ENCODE results near the gene CAPS.
"Not testable (repeated sequence)": the region's sequence is repeated elsewhere in the genome, so short reads cannot be mapped to it uniquely, and the experiment has no call there.

Gene CAPS

DNA sequence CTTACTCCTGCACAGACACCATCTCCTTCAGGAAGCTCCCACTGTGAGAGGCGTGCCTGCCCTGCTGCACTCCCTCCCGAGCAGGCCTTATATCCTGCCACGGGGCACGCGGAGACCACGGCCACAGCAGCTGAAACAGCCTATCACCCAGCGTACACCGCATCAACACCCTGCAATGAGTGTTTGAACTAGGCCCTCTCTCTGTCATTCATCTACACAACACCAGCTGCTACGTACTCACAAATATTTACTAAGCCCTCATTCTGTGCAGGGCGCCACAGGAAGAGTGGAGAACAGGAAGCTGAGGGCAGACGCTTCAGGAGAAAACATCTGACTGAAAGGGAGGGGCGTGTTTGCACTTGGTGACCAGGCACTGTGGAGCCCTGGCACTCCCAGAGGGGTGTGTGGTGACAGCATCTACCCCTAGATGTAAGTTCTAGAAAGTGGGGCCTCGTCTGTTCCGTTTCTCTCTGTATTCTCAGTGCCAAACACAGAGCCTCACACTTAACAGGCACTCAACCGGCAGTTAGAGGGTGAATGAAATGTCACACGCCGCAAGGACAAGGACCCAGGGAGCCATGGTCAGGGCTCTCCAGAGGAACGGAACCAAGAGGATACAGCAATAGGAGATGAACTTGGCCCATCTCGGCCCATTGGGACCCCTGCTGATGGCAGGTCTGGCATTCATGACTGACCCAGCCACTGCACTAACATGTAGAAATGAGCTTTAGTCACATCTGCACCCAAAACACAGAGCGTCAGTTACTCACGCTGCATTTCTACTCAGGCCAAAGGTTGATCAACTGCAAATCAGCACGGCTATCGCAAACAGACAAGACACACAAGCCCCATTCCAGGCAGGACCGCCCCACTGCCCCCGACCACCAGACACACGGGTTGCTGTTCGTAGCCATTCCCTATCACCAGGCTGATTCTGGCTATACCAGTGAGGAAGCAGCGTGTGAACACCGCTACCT is 48.2 kb downstream of the CAPS start:
- Histone ChIP-seq H2AFZ (ENCODE audit: low read depth, low read length, severe bottlenecking) (no peak overlapping the region), H3F3A (ENCODE audit: insufficient read depth) (no peaks in the 10 kb centered on the region), H3K79me2 (ENCODE audit: insufficient read depth, low read length) (peaks cover 99% of the 10 kb centered on the region), H3K36me3 (ENCODE audit: low read length) (no peaks in the 10 kb centered on the region), H4K20me1 (ENCODE audit: low read depth, low read length) (peaks cover 27% of the 10 kb centered on the region), H3K27me3 (ENCODE audit: low read length) (no peaks in the 10 kb centered on the region), H3K9me3 (ENCODE audit: insufficient read depth, low read length) (no peaks in the 10 kb centered on the region), H3K9me2 (replicated peaks; ENCODE audit: insufficient read depth, low read length) (no peaks in the 10 kb centered on the region), H3K4me2 (ENCODE audit: low read depth, low read length, poor library complexity, severe bottlenecking) (no peak overlapping the region), H3K27ac (ENCODE audit: low read depth, low read length) (no peak overlapping the region), H3K9ac (ENCODE audit: low read length) (no peak overlapping the region), H3K4me3 (ENCODE audit: insufficient read depth, low read length, poor library complexity, severe bottlenecking) (no peak overlapping the region)
- TF ChIP-seq CTCF (IDR thresholded peaks at IDR 0.05; ENCODE audit: insufficient read depth, low read length, poor library complexity, severe bottlenecking) (no peak), EZH2phosphoT487 (conservative IDR thresholded peaks at IDR 0.05; ENCODE audit: low read length) (no peak)

DNA sequence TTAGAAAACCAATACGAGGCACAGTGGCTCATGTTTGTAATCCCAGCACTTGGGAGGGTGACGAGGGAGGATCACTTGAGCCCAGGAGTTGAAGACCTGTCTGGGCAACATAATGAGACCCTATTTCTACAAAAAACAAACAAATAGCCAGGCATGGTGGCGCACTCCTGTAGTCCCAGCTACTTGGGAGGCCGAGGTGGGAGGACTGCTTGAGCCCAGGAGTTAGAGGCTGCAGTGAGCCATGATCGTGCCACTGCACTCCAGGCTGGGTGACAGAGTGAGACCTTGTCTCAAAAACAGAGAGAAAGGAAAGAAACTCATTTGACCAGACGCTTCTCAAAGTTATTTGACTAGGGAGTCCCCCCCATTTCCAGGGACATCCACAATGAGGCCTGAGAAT is 49.2 kb downstream of the CAPS start:
- H4K20me1 ChIP-seq (ENCODE audit: low read depth, low read length): peaks cover 27% of the 10 kb centered on the region
- not testable (repeated sequence) for H3K9me3 ChIP-seq (ENCODE audit: insufficient read depth, low read length)

DNA sequence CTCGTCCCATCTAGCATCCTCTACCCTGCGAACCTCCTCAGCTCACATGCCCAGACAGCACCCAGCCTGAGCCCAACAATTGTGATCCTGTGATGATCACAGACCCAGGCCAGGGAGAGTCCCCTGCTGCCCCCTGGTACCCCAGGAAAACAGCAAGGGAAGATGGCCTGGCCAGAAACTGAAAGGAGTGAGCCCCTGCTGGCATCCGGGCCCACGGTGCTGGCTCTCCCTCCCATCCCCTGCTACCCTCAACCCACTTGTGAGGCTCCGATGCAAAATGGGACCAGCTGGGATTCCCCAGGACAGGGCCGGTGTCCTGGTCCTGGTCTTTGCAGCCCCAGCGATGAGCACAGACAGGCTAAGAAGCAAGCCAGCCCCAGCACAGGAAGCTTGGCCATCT is 49.8 kb downstream of the CAPS start:
- peaks cover 99% of the 10 kb centered on the region for H3K79me2 ChIP-seq (ENCODE audit: insufficient read depth, low read length)
- H3K9ac ChIP-seq (ENCODE audit: low read length): no peak overlapping the region
- no peak overlapping the region for H3K4me3 ChIP-seq (ENCODE audit: insufficient read depth, low read length, poor library complexity, severe bottlenecking)
- peaks cover 29% of the 10 kb centered on the region for H4K20me1 ChIP-seq (ENCODE audit: low read depth, low read length)
- no peak overlapping the region for H2AFZ ChIP-seq (ENCODE audit: low read depth, low read length, severe bottlenecking)
- no peaks in the 10 kb centered on the region for H3K36me3 ChIP-seq (ENCODE audit: low read length)
- H3K4me2 ChIP-seq (ENCODE audit: low read depth, low read length, poor library complexity, severe bottlenecking): no peak overlapping the region
- H3K9me3 ChIP-seq (ENCODE audit: insufficient read depth, low read length): no peaks in the 10 kb centered on the region
- no peaks in the 10 kb centered on the region for H3K9me2 ChIP-seq (replicated peaks; ENCODE audit: insufficient read depth, low read length)
- no peak overlapping the region for H3K27ac ChIP-seq (ENCODE audit: low read depth, low read length)
- TF ChIP-seq EZH2phosphoT487 (conservative IDR thresholded peaks at IDR 0.05; ENCODE audit: low read length) (no peak), CTCF (IDR thresholded peaks at IDR 0.05; ENCODE audit: insufficient read depth, low read length, poor library complexity, severe bottlenecking) (no peak)
- no peaks in the 10 kb centered on the region for H3F3A ChIP-seq (ENCODE audit: insufficient read depth)
- H3K27me3 ChIP-seq (ENCODE audit: low read length): no peaks in the 10 kb centered on the region

More for the DNA sequence above, 49.2 kb downstream of the CAPS start:
- H3F3A ChIP-seq (ENCODE audit: insufficient read depth); H3K4me3 ChIP-seq (ENCODE audit: insufficient read depth, low read length, poor library complexity, severe bottlenecking); H3K27ac ChIP-seq (ENCODE audit: low read depth, low read length); H3K27me3 ChIP-seq (ENCODE audit: low read length); H3K36me3 ChIP-seq (ENCODE audit: low read length); H3K9ac ChIP-seq (ENCODE audit: low read length); H2AFZ ChIP-seq (ENCODE audit: low read depth, low read length, severe bottlenecking); H3K4me2 ChIP-seq (ENCODE audit: low read depth, low read length, poor library complexity, severe bottlenecking); H3K9me2 ChIP-seq (replicated peaks; ENCODE audit: insufficient read depth, low read length): not testable (repeated sequence)
- peaks cover 99% of the 10 kb centered on the region for H3K79me2 ChIP-seq (ENCODE audit: insufficient read depth, low read length)

Measured in SU-DHL-6 (cell line).